GF-D8 (cell line): Measurements from ENCODE around the gene CNIH3.

Experiments used
- DNase-seq: peaks from one replicate; lab custom pipeline; 2025; lab: John Stamatoyannopoulos, UW

CNIH3 gene

GRCh38 chr1:224774378-224774777 lies 158.3 kb downstream of the CNIH3 start:
- no peak for DNase-seq

GRCh38 chr1:224777180-224777579 lies 161.1 kb downstream of the CNIH3 start:
- DNase-seq = no peak

GRCh38 chr1:224779536-224779935 lies 163.4 kb downstream of the CNIH3 start:
- no peak for DNase-seq

- DNase-seq = no peak
These were observed 164.6 kb downstream of the CNIH3 start for GRCh38 chr1:224780736-224781135.

- no peak for DNase-seq
These were observed 165.7 kb downstream of the CNIH3 start for GRCh38 chr1:224781800-224782199.

GRCh38 chr1:224782281-224783000 lies 166.3 kb downstream of the CNIH3 start:
- no peak for DNase-seq

- peak; percentile 30 for DNase-seq
These were observed 167.0 kb downstream of the CNIH3 start for GRCh38 chr1:224783006-224783651.

GRCh38 chr1:224784265-224785039 lies 168.3 kb downstream of the CNIH3 start:
- no peak for DNase-seq

GRCh38 chr1:224785040-224785328 lies 168.9 kb downstream of the CNIH3 start:
- no peak for DNase-seq

- DNase-seq = no peak
These were observed 169.5 kb downstream of the CNIH3 start for GRCh38 chr1:224785622-224786021.

- no peak for DNase-seq
These were observed 170.6 kb downstream of the CNIH3 start for GRCh38 chr1:224786533-224787250.

GRCh38 chr1:224789311-224789710 lies 173.2 kb downstream of the CNIH3 start:
- no peak for DNase-seq
